B cell (primary cell): ENCODE measurements around the gene KCNQ5.

Experiments used
- CTCF ChIP-seq: fragments of 200-600 bp; IDR thresholded peaks from one replicate; pipeline ENCODE4 v1.8.0; 2022; ENCODE audit warnings: antibody characterized with exemption, mild to moderate bottlenecking
- EZH2 ChIP-seq: IDR thresholded peaks from 2 replicates; pipeline ENCODE4 v1.6.1; 2012; ENCODE audit warnings: borderline replicate concordance, low read depth, mild to moderate bottlenecking, moderate library complexity, low read length; ENCODE audit not compliant: insufficient read depth, poor library complexity, severe bottlenecking

GRCh38 chr6:73003302-73003701, 381.4 kb downstream of the KCNQ5 start:
- TF ChIP-seq CTCF, result no peak
- no peak for TF ChIP-seq EZH2
